Neural cell (in vitro differentiated cells): Measurements from ENCODE around the gene ERBB4. TPM values are rescaled to one million over a fixed set of nuclear protein-coding genes. Genes with fewer than 3 reads are reported as not detected.

Experiments used
- H2AFZ ChIP-seq: fragments of 200-600, 300-800 bp; sonication (generic), shearing (Covaris generic); 2 replicates; pipeline ENCODE4 v1.6.0; 2014; ENCODE audit warnings: low read depth, mild to moderate bottlenecking, antibody characterized with exemption, low read length, moderate library complexity
- H3F3A ChIP-seq: fragments of 200-600 bp; shearing (Covaris generic); 2 replicates; pipeline ENCODE4 v1.6.1; 2016; ENCODE audit warnings: mild to moderate bottlenecking, moderate library complexity, mixed read lengths, antibody characterized with exemption, low read length; ENCODE audit not compliant: insufficient read depth, poor library complexity, severe bottlenecking
- H3K27ac ChIP-seq: fragments of 200-600, 300-800 bp; sonication (generic), shearing (Covaris generic); 2 replicates; pipeline ENCODE4 v1.5.1; 2014; ENCODE audit warnings: mild to moderate bottlenecking, low read length, moderate library complexity
- H3K27me3 ChIP-seq: fragments of 300-800, 200-600 bp; sonication (generic), shearing (Covaris generic); 2 replicates; pipeline ENCODE4 v1.6.0; 2014; ENCODE audit warnings: mild to moderate bottlenecking, low read depth, low read length, moderate library complexity; ENCODE audit not compliant: insufficient read depth
- H3K36me3 ChIP-seq: fragments of 300-800, 200-600 bp; sonication (generic), shearing (Covaris generic); 2 replicates; pipeline ENCODE4 v1.5.1; 2014; ENCODE audit warnings: mild to moderate bottlenecking, antibody characterized with exemption, low read length, moderate library complexity; ENCODE audit not compliant: insufficient read depth
- H3K4me2 ChIP-seq: fragments of 300-800, 200-600 bp; sonication (generic), shearing (Covaris generic); 2 replicates; pipeline ENCODE4 v1.6.0; 2014; ENCODE audit warnings: mild to moderate bottlenecking, low read length
- H3K4me3 ChIP-seq: fragments of 300-800, 200-600 bp; sonication (generic), shearing (Covaris generic); 2 replicates; pipeline ENCODE4 v1.5.1; 2014; ENCODE audit warnings: mild to moderate bottlenecking, low read length, moderate library complexity
- H3K79me2 ChIP-seq: fragments of 200-600 bp; shearing (Covaris generic); replicated peaks from 2 replicates; pipeline ENCODE4 v1.6.0; 2014; ENCODE audit warnings: mild to moderate bottlenecking, low read length, moderate library complexity; ENCODE audit not compliant: insufficient read depth
- H3K9ac ChIP-seq: fragments of 300-800, 200-600 bp; sonication (generic), shearing (Covaris generic); 2 replicates; pipeline ENCODE4 v1.6.1; 2016; ENCODE audit warnings: mild to moderate bottlenecking, low read length, mixed read lengths
- H3K9me2 ChIP-seq: fragments of 200-600 bp; shearing (Covaris generic); 2 replicates; pipeline ENCODE4 v1.6.1; 2016; ENCODE audit warnings: mild to moderate bottlenecking, low read length, mixed read lengths; ENCODE audit not compliant: insufficient read depth
- H3K9me3 ChIP-seq: fragments of 200-600, 300-800 bp; sonication (generic), shearing (Covaris generic); 2 replicates; pipeline ENCODE4 v1.6.1; 2016; ENCODE audit warnings: mild to moderate bottlenecking, mixed run types, low read length, moderate library complexity, mixed read lengths
- H4K20me1 ChIP-seq: fragments of 200-600 bp; shearing (Covaris generic); 2 replicates; pipeline ENCODE4 v1.6.1; 2016; ENCODE audit warnings: mild to moderate bottlenecking, mixed run types; ENCODE audit not compliant: insufficient read depth
- CTCF ChIP-seq: fragments of 450-650 bp; IDR thresholded peaks from 2 replicates; pipeline ENCODE4 v1.5.1; 2014; ENCODE audit warnings: antibody characterized with exemption, mild to moderate bottlenecking, moderate library complexity; ENCODE audit not compliant: poor library complexity, severe bottlenecking
- EP300 ChIP-seq: fragments of 450-650 bp; conservative IDR thresholded peaks from 2 replicates; pipeline ENCODE4 v1.6.1; 2014; ENCODE audit warnings: antibody characterized with exemption, mild to moderate bottlenecking, moderate library complexity; ENCODE audit not compliant: poor library complexity, severe bottlenecking
- EZH2 ChIP-seq: fragments of 200-600, 300-800 bp; shearing (Covaris generic), sonication (generic); IDR thresholded peaks from 2 replicates; pipeline ENCODE4 v1.6.1; 2014; ENCODE audit warnings: antibody characterized with exemption, low read length, borderline replicate concordance, mild to moderate bottlenecking; ENCODE audit not compliant: insufficient read depth, poor library complexity, severe bottlenecking
- MXI1 ChIP-seq: fragments of 450-650 bp; conservative IDR thresholded peaks from 2 replicates; pipeline ENCODE4 v1.6.1; 2014; ENCODE audit warnings: antibody characterized with exemption, mild to moderate bottlenecking; ENCODE audit not compliant: poor library complexity, severe bottlenecking
- POLR2AphosphoS5 ChIP-seq: IDR thresholded peaks from 2 replicates; pipeline ENCODE4 v1.6.1; 2012
- RAD21 ChIP-seq: fragments of 450-650 bp; conservative IDR thresholded peaks from 2 replicates; pipeline ENCODE4 v1.6.1; 2014; ENCODE audit warnings: antibody characterized with exemption, mild to moderate bottlenecking, moderate library complexity
- REST ChIP-seq: IDR thresholded peaks from 2 replicates; pipeline ENCODE4 v1.6.1; 2012; ENCODE audit warnings: borderline replicate concordance
- SMC3 ChIP-seq: fragments of 450-650 bp; conservative IDR thresholded peaks from 2 replicates; pipeline ENCODE4 v1.6.1; 2014; ENCODE audit warnings: antibody characterized with exemption, mild to moderate bottlenecking, moderate library complexity; ENCODE audit not compliant: poor library complexity
- TAF1 ChIP-seq: IDR thresholded peaks from 2 replicates; pipeline ENCODE4 v1.6.1; 2012; ENCODE audit warnings: low read depth
- polyA plus RNA-seq: library from polyadenylated mRNA; depleted of rRNA; stranded (reverse); fragments of >200 nt; gene quantifications from 2 replicates; pipeline ENCODE4 v1.2.3, GENCODE V29; 2014

Gene ERBB4
- polyA plus RNA-seq, 1 donor from 2014 or later: 0.69 TPM

- Histone ChIP-seq H3K36me3 (no peaks in the 10 kb centered on the region), H4K20me1 (no peaks in the 10 kb centered on the region), H3F3A (no peaks in the 10 kb centered on the region), H3K27ac (no peak overlapping the region), H3K27me3 (peaks cover under 1% of the 10 kb centered on the region), H3K4me2 (no peak overlapping the region), H3K9me3 (no peaks in the 10 kb centered on the region), H3K79me2 (no peaks in the 10 kb centered on the region), H3K9ac (no peak overlapping the region), H3K4me3 (no peak overlapping the region), H2AFZ (no peak overlapping the region), H3K9me2 (no peaks in the 10 kb centered on the region)
- no peak for TF ChIP-seq POLR2AphosphoS5
- no peak for TF ChIP-seq EZH2
- TF ChIP-seq TAF1: no peak
- TF ChIP-seq EP300: no peak
- no peak for TF ChIP-seq REST
- TF ChIP-seq SMC3: no peak
- TF ChIP-seq CTCF: no peak
- no peak for TF ChIP-seq MXI1
- TF ChIP-seq RAD21: no peak
Measured at GRCh38 chr2:212528106-212528856, 10.3 kb downstream of the ERBB4 start.

GRCh38 chr2:212526059-212526458 lies 12.5 kb downstream of the ERBB4 start:
- no peak overlapping the region for H3K4me2 ChIP-seq
- H3K27ac ChIP-seq: no peak overlapping the region
- no peak overlapping the region for H3K9ac ChIP-seq
- no peaks in the 10 kb centered on the region for H3K79me2 ChIP-seq
- no peaks in the 10 kb centered on the region for H3F3A ChIP-seq
- H2AFZ ChIP-seq: no peak overlapping the region
- H3K9me3 ChIP-seq: no peaks in the 10 kb centered on the region
- no peaks in the 10 kb centered on the region for H3K27me3 ChIP-seq
- no peaks in the 10 kb centered on the region for H3K9me2 ChIP-seq
- H3K36me3 ChIP-seq: no peaks in the 10 kb centered on the region
- no peak overlapping the region for H3K4me3 ChIP-seq
- no peaks in the 10 kb centered on the region for H4K20me1 ChIP-seq
- TF ChIP-seq EP300: no peak
- no peak for TF ChIP-seq REST
- no peak for TF ChIP-seq CTCF
- no peak for TF ChIP-seq TAF1
- no peak for TF ChIP-seq EZH2
- TF ChIP-seq RAD21: no peak
- no peak for TF ChIP-seq POLR2AphosphoS5
- no peak for TF ChIP-seq SMC3
- TF ChIP-seq MXI1: no peak
